Measurements from ENCODE around the gene FAM13A. TPM values are rescaled to one million over a fixed set of nuclear protein-coding genes. Genes with fewer than 3 reads are reported as not detected.

The FAM13A gene
- total and polyA plus RNA-seq, 2 donors (not counting 3 experiments of a cell fraction or from before 2014, with no cell fraction given), result 3.3 to 10.5 TPM

GRCh38 chr4:88960576-88960975, 96.4 kb downstream of the FAM13A start:
- no peaks in the 10 kb centered on the region for H3K27me3 ChIP-seq (ENCODE audit: control insufficient read depth in 2 of 2, insufficient read depth in 2 of 2, low read length in 2 of 2)
- POLR2A ChIA-PET, result no interaction called here
- H4K20me1 ChIP-seq (replicated peaks; ENCODE audit: control insufficient read depth, extremely low read depth, insufficient read depth, low read length), result no peaks in the 10 kb centered on the region
- no peaks in the 10 kb centered on the region for H3K36me3 ChIP-seq (ENCODE audit: control insufficient read depth in 2 of 2, extremely low read depth in 1 of 2, insufficient read depth in 2 of 2, low read length in 2 of 2)
- no TSS peak for BruUV-seq (replicated peaks)
- CTCF ChIA-PET, result interaction anchor here (0.9 to 1.8 kb wide), 4 partner anchors 10 to 63 kb away, joined by 3 to 6 read pairs (median 3); no protein-coding TSS in a partner anchor
- peak; percentile 60 for DNase-seq (ENCODE audit: low read depth, low spot score)
- H3K9me3 ChIP-seq (replicated peaks; ENCODE audit: control insufficient read depth, insufficient read depth, low read length), result no peaks in the 10 kb centered on the region
- H3K4me2 ChIP-seq (ENCODE audit: insufficient read depth, low read length), result peak overlapping the region; percentile 72
- no peak overlapping the region for H3K27ac ChIP-seq (ENCODE audit: insufficient read depth, low read depth, low read length)
- dilution Hi-C loops (cut with MboI; ENCODE audit: extremely low pct_ligation_motif_present, low sequenced_read_pairs) (no loop called here), intact Hi-C loops (cut with micrococcal nuclease) (no loop called here)
- H3K9ac ChIP-seq (replicated peaks; ENCODE audit: extremely low read depth, insufficient read depth, low read length), result no peak overlapping the region
- H3K4me1 ChIP-seq (ENCODE audit: control insufficient read depth, extremely low read depth, insufficient read depth, low read length), result peaks cover 12% of the 10 kb centered on the region
- H3K4me3 ChIP-seq (replicated peaks in 1 of 3; ENCODE audit: insufficient read depth in 1 of 3, low read depth in 1 of 3, low read length in 3 of 3), result no peak overlapping the region
- H2AFZ ChIP-seq (ENCODE audit: low read depth, low read length), result no peak overlapping the region
- no peaks in the 10 kb centered on the region for H3K9me1 ChIP-seq (replicated peaks; ENCODE audit: control insufficient read depth, extremely low read depth, insufficient read depth, low read length)
- FAIRE-seq, result peak; percentile 68
- no peaks in the 10 kb centered on the region for H3K79me2 ChIP-seq (ENCODE audit: control insufficient read depth, insufficient read depth, low read length)
- TF ChIP-seq POLR2A (IDR thresholded peaks at IDR 0.05; ENCODE audit: low read depth, low read length) (no peak), MAX (IDR thresholded peaks at IDR 0.05; ENCODE audit: insufficient read depth, insufficient read length) (no peak), FOS (IDR thresholded peaks at IDR 0.05; ENCODE audit: borderline replicate concordance, insufficient read depth, low read length) (no peak), JUN (IDR thresholded peaks at IDR 0.05; ENCODE audit: borderline replicate concordance, insufficient read depth, insufficient read length, low read depth) (no peak), POLR2AphosphoS5 (IDR thresholded peaks at IDR 0.05; ENCODE audit: insufficient read depth, low read depth, low read length) (no peak), CTCF (IDR thresholded peaks at IDR 0.05; ENCODE audit: extremely low read depth in 1 of 2, insufficient read depth in 1 of 2, low read depth in 1 of 2, low read length in 2 of 2) (no peak), GATA2 (IDR thresholded peaks at IDR 0.05; ENCODE audit: insufficient read depth, insufficient read length, low read depth, low read length) (no peak), EZH2 (IDR thresholded peaks at IDR 0.05; ENCODE audit: borderline replicate concordance, low read depth, low read length, severe bottlenecking) (no peak), MYC (IDR thresholded peaks at IDR 0.05; ENCODE audit: low read depth, low read length) (no peak)
